SK-N-SH (cell line): ENCODE measurements around the gene TPH2. TPM values are rescaled to one million over a fixed set of nuclear protein-coding genes. Genes with fewer than 3 reads are reported as not detected.

Experiments used
- CTCF ChIA-PET: fragments of 300-600, 350-600 bp; formaldehyde crosslinking; extraction: SDS; loops from one replicate; lab custom pipeline; 2021; lab: Yijun Ruan, JAX
- POLR2A ChIA-PET: fragments of 350-600 bp; sonication (Branson Sonifier 250); formaldehyde crosslinking; extraction: SDS; loops from one replicate; lab custom pipeline; 2020; ENCODE audit warnings: antibody characterized with exemption, inconsistent platforms; lab: Yijun Ruan, JAX
- DNase-seq: peaks from one replicate; pipeline ENCODE4 v3.0.0; 2012
- H2AFZ ChIP-seq: fragments of 200-600 bp; sonication (generic); 2 replicates; pipeline ENCODE4 v1.8.1; 2016; ENCODE audit warnings: antibody characterized with exemption, mild to moderate bottlenecking, low read depth
- H3F3A ChIP-seq: fragments of 200-600 bp; sonication (generic); replicated peaks from 2 replicates; pipeline ENCODE3; 2016; ENCODE audit warnings: antibody characterized with exemption, mild to moderate bottlenecking; ENCODE audit not compliant: insufficient read depth
- H3K27ac ChIP-seq, 2 experiments: fragments of 200-500 bp in 1 of 2; fragments of 200-600 bp in 1 of 2; sonication (Bioruptor generic) in 1 of 2; sonication (generic), shearing (Covaris generic) in 1 of 2; 2 replicates each; pipeline versions ENCODE4 v1.5.1 to v1.6.1; 2014 to 2016; ENCODE audit warnings: low read depth in 2 of 2, inconsistent platforms in 1 of 2, low read length in 1 of 2, mild to moderate bottlenecking in 1 of 2, mixed read lengths in 1 of 2
- H3K27me3 ChIP-seq: fragments of 200-600 bp; sonication (generic), shearing (Covaris generic); 2 replicates; pipeline ENCODE4 v1.6.1; 2016; ENCODE audit warnings: mixed run types; ENCODE audit not compliant: insufficient read depth
- H3K36me3 ChIP-seq, 2 experiments: fragments of 200-500 bp in 1 of 2; fragments of 200-600 bp in 1 of 2; sonication (Bioruptor generic) in 1 of 2; sonication (generic) in 1 of 2; replicated peaks in 1 of 2; 2 replicates each; pipeline versions ENCODE3 to v1.5.1; 2014 to 2016; ENCODE audit warnings: low read length in 1 of 2, mild to moderate bottlenecking in 1 of 2; ENCODE audit not compliant: insufficient read depth in 2 of 2, control insufficient read depth in 1 of 2
- H3K4me1 ChIP-seq, 2 experiments: fragments of 200-500 bp in 1 of 2; fragments of 200-600 bp in 1 of 2; sonication (Bioruptor generic) in 1 of 2; sonication (generic), shearing (Covaris generic) in 1 of 2; 2 replicates each; pipeline versions ENCODE4 v1.5.1 to v1.6.1; 2014 to 2016; ENCODE audit warnings: low read depth in 1 of 2, low read length in 1 of 2, mixed run types in 1 of 2; ENCODE audit not compliant: insufficient read depth in 2 of 2, control insufficient read depth in 1 of 2
- H3K4me2 ChIP-seq: fragments of 200-600 bp; sonication (generic), shearing (Covaris generic); 2 replicates; pipeline ENCODE4 v1.6.1; 2017; ENCODE audit warnings: mixed run types
- H3K4me3 ChIP-seq, 2 experiments: fragments of 200-500 bp in 1 of 2; fragments of 200-600 bp in 1 of 2; sonication (Bioruptor generic) in 1 of 2; sonication (generic), shearing (Covaris generic) in 1 of 2; 2 replicates each; pipeline versions ENCODE4 v1.5.1 to v1.8.1; 2014 to 2016; ENCODE audit warnings: low read depth in 2 of 2, inconsistent platforms in 1 of 2, low read length in 1 of 2, mild to moderate bottlenecking in 1 of 2, mixed read lengths in 1 of 2, moderate library complexity in 1 of 2
- H3K79me2 ChIP-seq: fragments of 200-600 bp; sonication (generic); 2 replicates; pipeline ENCODE4 v1.8.1; 2017; ENCODE audit warnings: mild to moderate bottlenecking; ENCODE audit not compliant: insufficient read depth
- H3K9ac ChIP-seq: fragments of 200-600 bp; sonication (generic); 2 replicates; pipeline ENCODE4 v1.6.1; 2017; ENCODE audit warnings: mixed run types
- H3K9me2 ChIP-seq: fragments of 200-600 bp; sonication (generic); 2 replicates; pipeline ENCODE4 v1.6.1; 2017; ENCODE audit warnings: mixed run types
- H3K9me3 ChIP-seq: fragments of 200-600 bp; sonication (generic); 2 replicates; pipeline ENCODE4 v1.6.1; 2017; ENCODE audit warnings: mixed run types, mild to moderate bottlenecking, moderate library complexity
- H4K20me1 ChIP-seq: fragments of 200-600 bp; sonication (generic); 2 replicates; pipeline ENCODE4 v1.6.1; 2017; ENCODE audit warnings: mild to moderate bottlenecking, mixed run types; ENCODE audit not compliant: insufficient read depth
- CHD2 ChIP-seq: fragments of 150-350 bp; IDR thresholded peaks from 2 replicates; pipeline ENCODE4 v1.6.1; 2018; ENCODE audit warnings: low read length; ENCODE audit not compliant: partially characterized antibody
- CTCF ChIP-seq: fragments of 200-600 bp; sonication (generic); IDR thresholded peaks from 2 replicates; pipeline ENCODE4 v1.6.1; 2017; ENCODE audit warnings: antibody characterized with exemption, mild to moderate bottlenecking, moderate library complexity
- EZH2phosphoT487 ChIP-seq: fragments of 200-600 bp; sonication (generic); IDR thresholded peaks from 2 replicates; pipeline ENCODE4 v1.6.1; 2017; ENCODE audit warnings: low read depth, mixed run types, mild to moderate bottlenecking, antibody characterized with exemption, moderate library complexity, borderline replicate concordance
- FOSL2 ChIP-seq: IDR thresholded peaks from 2 replicates; pipeline ENCODE4 v1.4.0; 2012; ENCODE audit warnings: low read depth, mild to moderate bottlenecking, moderate library complexity, borderline replicate concordance
- FOXM1 ChIP-seq: IDR thresholded peaks from 2 replicates; pipeline ENCODE4 v1.4.0; 2012; ENCODE audit warnings: low read depth, mild to moderate bottlenecking
- GABPA ChIP-seq: IDR thresholded peaks from 2 replicates; pipeline ENCODE4 v1.4.0; 2012; ENCODE audit warnings: low read depth, mild to moderate bottlenecking
- GATA2 ChIP-seq: sonication (generic); formaldehyde crosslinking; IDR thresholded peaks from 2 replicates; pipeline ENCODE4 v1.5.0; 2020; ENCODE audit warnings: mild to moderate bottlenecking, missing genetic modification reagents
- IRF3 ChIP-seq: fragments of 150-350 bp; IDR thresholded peaks from 2 replicates; pipeline ENCODE4 v1.6.1; 2016; ENCODE audit warnings: mild to moderate bottlenecking, low read depth, low read length
- MAX ChIP-seq: IDR thresholded peaks from 2 replicates; pipeline ENCODE4 v1.4.0; 2012; ENCODE audit warnings: low read depth
- MEF2A ChIP-seq: IDR thresholded peaks from 2 replicates; pipeline ENCODE4 v1.4.0; 2012; ENCODE audit warnings: low read depth, borderline replicate concordance
- MXI1 ChIP-seq: IDR thresholded peaks from 2 replicates; pipeline ENCODE4 v1.6.1; 2012; ENCODE audit warnings: mild to moderate bottlenecking, low read depth, low read length, improper control_type of control experiment
- NFIC ChIP-seq: IDR thresholded peaks from 2 replicates; pipeline ENCODE4 v1.4.0; 2012; ENCODE audit warnings: borderline replicate concordance
- NRF1 ChIP-seq: IDR thresholded peaks from 2 replicates; pipeline ENCODE4 v1.6.1; 2012; ENCODE audit warnings: low read depth, mild to moderate bottlenecking, low read length
- POLR2AphosphoS5 ChIP-seq: IDR thresholded peaks from 2 replicates; pipeline ENCODE4 v1.6.1; 2012; ENCODE audit warnings: low read depth, low read length
- RAD21 ChIP-seq: IDR thresholded peaks from 2 replicates; pipeline ENCODE4 v1.6.1; 2012; ENCODE audit warnings: mild to moderate bottlenecking, low read length
- RCOR1 ChIP-seq: fragments of 150-350 bp; IDR thresholded peaks from 2 replicates; pipeline ENCODE4 v1.6.1; 2017; ENCODE audit warnings: antibody characterized with exemption, low read length
- RXRA ChIP-seq: IDR thresholded peaks from 2 replicates; pipeline ENCODE4 v1.4.0; 2012; ENCODE audit warnings: low read depth, mild to moderate bottlenecking, borderline replicate concordance
- SMC3 ChIP-seq: IDR thresholded peaks from 2 replicates; pipeline ENCODE4 v1.6.1; 2012; ENCODE audit warnings: low read depth, low read length, improper control_type of control experiment
- TAF1 ChIP-seq: IDR thresholded peaks from 2 replicates; pipeline ENCODE4 v1.6.1; 2012; ENCODE audit warnings: low read depth, mild to moderate bottlenecking, low read length, moderate library complexity, borderline replicate concordance
- TEAD4 ChIP-seq: IDR thresholded peaks from 2 replicates; pipeline ENCODE4 v1.4.0; 2012; ENCODE audit warnings: mild to moderate bottlenecking, borderline replicate concordance; ENCODE audit not compliant: insufficient read depth
- USF2 ChIP-seq: fragments of 150-350 bp; IDR thresholded peaks from 2 replicates; pipeline ENCODE4 v1.6.1; 2017; ENCODE audit warnings: antibody characterized with exemption, low read length, low read depth, borderline replicate concordance
- WGBS: methylation state at CpG from one replicate; pipeline ENCODE4 v1.1.6; 2017; ENCODE audit warnings: low lambda C conversion rate; 5-methylcytosine and 5-hydroxymethylcytosine counted together
- polyA plus RNA-seq, 3 experiments: library from polyadenylated mRNA; depleted of rRNA; stranded (reverse); fragments of >200 nt; gene quantifications; 2 replicates each; pipeline ENCODE4 v1.2.3, GENCODE V29; 2012

The TPH2 gene
- polyA plus RNA-seq, 1 of the 3 experiments (the other 2 are of a cell fraction): not detected

GRCh38 chr12:71945883-71946282, 7.2 kb downstream of the TPH2 start (continued):
- TF ChIP-seq USF2: no peak
- TF ChIP-seq RCOR1: no peak
- TF ChIP-seq SMC3: no peak

- Histone ChIP-seq H3K27ac (no peak overlapping the region), H3K4me2 (no peak overlapping the region), H3K9ac (no peak overlapping the region), H3K79me2 (no peaks in the 10 kb centered on the region), H3K27me3 (no peaks in the 10 kb centered on the region), H3K4me3 (no peak overlapping the region), H3K9me3 (no peaks in the 10 kb centered on the region), H4K20me1 (no peaks in the 10 kb centered on the region), H3K36me3 (no peaks in the 10 kb centered on the region), H3K9me2 (no peaks in the 10 kb centered on the region), H2AFZ (no peak overlapping the region), H3K4me1 (peaks cover 0 to 12% of the 10 kb centered on the region in 2 experiments; a peak in 2 of 4 replicates), H3F3A (no peaks in the 10 kb centered on the region)
- POLR2A ChIA-PET: no interaction called here
- CTCF ChIA-PET: no interaction called here
- 64% methylated on average over 9 of the region's 9 CpGs for WGBS
- no peak for DNase-seq
- no peak for TF ChIP-seq USF2
- no peak for TF ChIP-seq TAF1
- TF ChIP-seq RAD21: no peak
- no peak for TF ChIP-seq TEAD4
- no peak for TF ChIP-seq EZH2phosphoT487
- no peak for TF ChIP-seq CHD2
- TF ChIP-seq MXI1: no peak
- TF ChIP-seq FOSL2: no peak
- TF ChIP-seq CTCF: no peak
- TF ChIP-seq POLR2AphosphoS5: no peak
- TF ChIP-seq NRF1: no peak
- TF ChIP-seq MAX: no peak
- TF ChIP-seq FOXM1: no peak
- no peak for TF ChIP-seq NFIC
- TF ChIP-seq IRF3: no peak
- no peak for TF ChIP-seq GATA2 (CRISPR knock-in tag)
- TF ChIP-seq RXRA: no peak
- TF ChIP-seq RCOR1: no peak
- no peak for TF ChIP-seq MEF2A
- no peak for TF ChIP-seq GABPA
Observed at GRCh38 chr12:71947645-71948105, 9.0 kb downstream of the TPH2 start.
